ENCODE results near the gene OBSL1. TPM values are rescaled to one million over a fixed set of nuclear protein-coding genes. Genes with fewer than 3 reads are reported as not detected.

The OBSL1 gene
- total RNA-seq, 4 donors from 2014 or later = 53.2 to 146 (median 113) TPM

GRCh38 chr2:219574484-219575311, 3.4 kb upstream of the OBSL1 start:
- TF ChIP-seq POLR2A (IDR thresholded peaks at IDR 0.05) (no peak), CTCF (IDR thresholded peaks at IDR 0.05) (no peak)
- intact Hi-C loops (cut with DNase I; ENCODE audit: low total_unique reads) = no loop called here
- Histone ChIP-seq H3K9me3 (no peaks in the 10 kb centered on the region), H3K27ac (no peak overlapping the region), H3K27me3 (no peaks in the 10 kb centered on the region), H3K4me3 (no peak overlapping the region), H3K36me3 (no peaks in the 10 kb centered on the region), H3K4me1 (peaks cover 0 to 6% of the 10 kb centered on the region in 2 donors)
- DNase-seq = no peak

GRCh38 chr2:219573166-219573565, 1.8 kb upstream of the OBSL1 start:
- Histone ChIP-seq H3K4me3 (peak overlapping the region in 1 of 2 donors; percentile 60), H3K36me3 (no peaks in the 10 kb centered on the region), H3K27me3 (no peaks in the 10 kb centered on the region), H3K9me3 (no peaks in the 10 kb centered on the region), H3K4me1 (peaks cover 0 to 6% of the 10 kb centered on the region in 2 donors), H3K27ac (no peak overlapping the region)
- intact Hi-C loops (cut with DNase I; ENCODE audit: low total_unique reads) = no loop called here
- TF ChIP-seq CTCF (IDR thresholded peaks at IDR 0.05) (no peak), POLR2A (IDR thresholded peaks at IDR 0.05) (no peak)
- no peak for DNase-seq

- DNase-seq = no peak
- TF ChIP-seq CTCF (IDR thresholded peaks at IDR 0.05) = no peak
- no peak for TF ChIP-seq POLR2A (IDR thresholded peaks at IDR 0.05)
- Histone ChIP-seq H3K27ac (peak within 1 kb of the TSS; percentile 87 to 88), H3K4me1 (peaks cover 0 to 6% of the 10 kb centered on the region in 2 donors), H3K27me3 (no peaks in the 10 kb centered on the region), H3K9me3 (no peaks in the 10 kb centered on the region), H3K4me3 (peak within 1 kb of the TSS; percentile 37 to 60), H3K36me3 (no peaks in the 10 kb centered on the region)
- intact Hi-C loops (cut with DNase I; ENCODE audit: low total_unique reads) = no loop called here
These were observed 1.1 kb upstream of the OBSL1 start, which contains the start of gene INHA for GRCh38 chr2:219572237-219573001. INHA (plus strand) TSS chr2:219572310; CDS start chr2:219572375, 65 bp downstream.

- Histone ChIP-seq H3K4me3 (peak overlapping the region; percentile 37 to 60), H3K27me3 (no peaks in the 10 kb centered on the region), H3K27ac (peak overlapping the region; percentile 87 to 88), H3K9me3 (no peaks in the 10 kb centered on the region), H3K4me1 (peaks cover 0 to 6% of the 10 kb centered on the region in 2 donors), H3K36me3 (no peaks in the 10 kb centered on the region)
- DNase-seq = no peak
- TF ChIP-seq POLR2A (IDR thresholded peaks at IDR 0.05) (no peak), CTCF (IDR thresholded peaks at IDR 0.05) (no peak)
- intact Hi-C loops (cut with DNase I; ENCODE audit: low total_unique reads) = no loop called here
These were observed 422 bp downstream of the OBSL1 start for GRCh38 chr2:219570924-219571310.
